CD4-positive, alpha-beta T cell treated with Interleukin-10 for 1 hour (primary cell): ENCODE results near the gene STT3B.

Experiments used
- DNase-seq: peaks from one replicate; pipeline ENCODE4 v3.0.0-alpha.2; 2020

STT3B gene

DNA sequence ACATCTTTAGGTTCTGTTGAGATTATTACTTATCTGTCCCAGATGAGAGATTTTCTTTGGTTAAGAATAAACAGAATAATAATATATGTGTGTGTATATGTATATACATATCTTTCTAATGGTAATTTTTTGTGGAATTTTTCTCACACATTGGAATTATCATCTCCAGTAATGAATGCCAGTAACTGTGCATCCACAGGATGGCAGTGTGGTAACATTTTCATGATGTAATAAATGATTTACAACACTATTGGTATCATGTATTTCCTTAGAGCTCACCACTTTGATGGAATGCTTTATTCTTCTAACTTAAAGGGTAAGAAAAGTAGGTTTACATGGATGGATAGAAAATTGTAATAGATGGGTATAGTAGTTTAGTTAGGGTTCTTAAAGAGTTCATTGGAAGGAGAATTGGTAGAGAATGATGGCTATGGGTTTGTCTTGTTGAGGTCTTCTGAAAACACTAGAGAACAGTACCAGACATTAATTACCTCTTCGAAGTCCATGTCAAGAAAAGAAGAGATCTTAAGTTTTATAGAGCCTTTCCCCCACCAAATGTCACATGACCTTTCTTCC lies 78.1 kb downstream of the STT3B start:
- peak; percentile 23 for DNase-seq

DNA sequence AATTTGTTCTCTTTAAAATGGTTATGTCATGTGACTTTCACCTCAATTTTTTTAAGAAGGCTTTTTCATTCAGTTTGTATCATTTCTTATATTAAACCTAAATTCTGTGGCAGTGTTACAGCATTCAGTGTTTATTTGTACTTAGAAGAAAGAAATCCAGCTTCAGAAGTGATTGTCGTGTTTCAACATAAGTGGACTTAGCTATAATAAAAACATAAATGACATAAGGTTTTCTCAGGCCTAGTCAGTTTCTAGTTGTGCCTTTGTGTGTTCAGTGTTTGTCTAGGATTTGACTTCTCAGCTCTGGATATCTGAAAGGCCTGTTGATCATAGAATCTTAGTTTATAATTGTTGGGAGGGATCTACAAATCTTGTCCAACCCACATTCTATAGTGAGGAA lies 80.5 kb downstream of the STT3B start:
- DNase-seq = no peak

DNA sequence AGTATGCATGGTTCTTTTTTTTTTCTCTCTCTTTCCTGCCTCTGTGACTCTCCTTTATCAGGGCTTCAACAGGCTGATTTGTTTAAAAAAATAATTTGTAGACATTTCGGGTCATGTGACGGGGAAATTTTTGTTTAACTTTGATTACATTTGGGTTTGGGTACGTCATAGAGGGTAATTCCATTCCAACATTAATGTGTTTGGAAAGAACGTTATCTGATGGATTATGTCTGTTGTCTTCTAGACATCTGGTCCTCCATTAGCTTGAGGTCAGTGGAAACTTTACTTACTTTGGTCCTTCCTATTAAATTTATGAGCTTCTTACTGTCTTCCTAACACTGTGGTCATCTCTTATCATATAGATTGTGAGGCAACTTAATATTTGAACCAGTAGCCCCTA lies 80.9 kb downstream of the STT3B start:
- DNase-seq = no peak

DNA sequence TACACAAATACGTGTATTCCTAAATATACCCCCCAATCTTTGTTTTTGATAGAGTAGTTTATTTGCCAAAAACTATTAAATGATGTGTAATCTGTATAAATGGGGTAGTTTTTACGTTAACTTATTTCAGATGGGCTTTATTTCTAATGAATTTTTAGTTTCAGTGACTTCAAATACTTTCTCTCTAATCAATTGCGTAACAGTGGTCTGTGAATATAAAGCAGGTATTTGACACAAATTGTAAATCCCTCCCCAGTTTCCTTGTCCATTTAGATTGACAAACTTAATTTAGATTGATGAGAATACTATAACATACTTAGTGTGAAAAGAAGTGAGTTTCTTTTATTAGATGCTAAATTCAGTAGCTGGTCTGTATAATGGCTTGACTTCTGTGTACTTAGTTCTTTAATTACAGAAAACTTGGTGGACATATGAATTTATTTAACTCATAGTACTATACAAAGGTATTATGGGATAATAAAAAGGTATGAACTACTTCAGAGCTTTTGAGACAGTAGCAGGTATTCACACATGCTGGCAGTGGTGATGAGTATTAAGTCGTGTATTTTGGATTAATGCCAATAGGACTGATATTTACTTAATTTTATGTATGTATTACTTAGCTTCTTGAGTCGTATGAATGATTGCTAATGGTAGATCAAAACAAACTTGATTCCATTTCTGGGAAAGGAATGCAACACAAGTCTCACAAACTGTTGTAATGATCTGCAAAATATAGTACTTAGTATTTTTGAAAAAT lies 81.6 kb downstream of the STT3B start:
- no peak for DNase-seq

DNA sequence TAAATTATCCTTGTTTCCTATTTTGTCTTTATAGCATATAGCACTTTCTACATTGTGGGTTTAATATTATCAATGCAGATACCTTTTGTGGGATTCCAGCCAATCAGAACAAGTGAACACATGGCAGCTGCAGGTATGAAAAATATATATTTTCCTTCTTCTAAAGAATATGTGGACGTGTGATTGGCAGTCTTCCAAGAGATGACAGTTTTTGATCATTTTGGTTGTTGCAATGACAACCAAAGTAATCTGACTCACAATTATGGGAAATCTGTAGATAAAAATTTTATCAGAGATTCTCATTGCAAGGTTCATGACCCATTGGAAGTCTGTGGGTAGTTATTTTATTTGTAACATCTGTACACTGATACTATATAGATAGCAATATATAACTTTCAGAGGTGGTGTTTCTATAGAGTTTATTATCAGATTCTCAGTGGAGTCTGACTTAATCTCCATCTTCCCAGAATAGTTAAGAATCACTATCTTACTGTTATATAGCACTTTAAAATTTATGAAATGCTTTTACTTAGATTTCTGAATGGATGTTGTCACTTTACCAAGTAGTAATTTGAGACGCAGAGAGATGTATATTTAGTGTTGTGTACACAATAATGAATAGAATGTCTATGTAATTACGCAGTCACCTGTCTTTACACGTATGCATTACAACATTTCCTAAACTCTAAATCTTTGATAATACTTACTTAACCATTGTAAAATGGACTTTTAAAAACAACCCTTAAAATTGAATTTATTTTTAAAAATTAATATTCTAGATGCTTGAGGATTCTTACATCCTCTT lies 82.5 kb downstream of the STT3B start:
- DNase-seq = no peak

DNA sequence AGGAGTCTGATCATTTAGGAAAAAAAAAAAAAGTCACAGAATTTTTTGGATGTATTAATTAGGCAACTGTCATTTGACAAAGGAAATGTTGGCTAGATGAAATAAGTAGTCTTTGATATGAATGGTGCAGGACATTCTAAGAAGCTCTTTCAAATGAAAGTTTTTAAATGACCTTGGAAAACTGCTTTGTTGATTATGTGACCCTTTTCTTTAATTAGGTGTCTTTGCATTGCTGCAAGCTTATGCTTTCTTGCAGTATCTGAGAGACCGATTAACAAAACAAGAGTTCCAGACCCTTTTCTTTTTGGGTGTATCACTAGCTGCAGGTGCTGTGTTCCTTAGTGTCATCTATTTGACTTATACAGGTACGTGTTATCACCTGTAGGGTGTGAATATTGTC lies 84.0 kb downstream of the STT3B start:
- no peak for DNase-seq

DNA sequence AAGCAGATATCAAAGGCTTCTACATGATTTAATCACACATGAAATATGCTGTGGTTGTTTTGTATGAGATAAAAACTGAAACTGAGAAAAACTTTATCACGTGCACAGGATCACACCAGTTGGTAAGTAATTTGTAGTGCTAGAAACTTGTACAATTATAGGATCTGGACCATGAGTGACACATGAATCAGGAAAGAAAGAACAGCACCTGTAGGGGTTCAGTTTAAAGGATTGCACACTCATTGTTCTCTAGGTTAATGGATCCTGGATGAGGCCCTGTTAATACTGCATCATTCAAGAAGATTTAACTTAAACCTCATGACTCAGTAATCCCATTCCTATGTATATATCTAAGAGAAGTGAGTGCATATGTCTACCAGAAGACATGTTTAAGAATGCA lies 87.9 kb downstream of the STT3B start:
- DNase-seq = no peak

DNA sequence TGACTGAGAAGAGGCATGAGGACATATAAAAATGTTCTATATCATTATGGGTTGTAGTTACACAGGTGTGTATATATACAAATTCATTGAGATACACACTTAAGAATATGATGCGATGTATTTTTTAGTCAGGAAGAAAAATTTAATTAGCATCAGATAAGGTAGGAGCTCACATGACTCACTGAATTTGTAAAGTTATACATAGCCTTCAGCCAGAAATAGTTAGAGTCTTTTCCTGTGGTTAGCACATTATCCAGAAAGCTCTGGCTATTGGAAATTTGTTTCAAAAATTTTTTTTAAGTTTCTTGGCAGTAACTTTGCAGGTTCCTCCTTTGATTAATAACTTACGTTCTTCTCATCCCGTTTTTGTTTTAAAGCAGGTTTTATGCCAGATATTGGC lies 88.6 kb downstream of the STT3B start:
- no peak for DNase-seq

DNA sequence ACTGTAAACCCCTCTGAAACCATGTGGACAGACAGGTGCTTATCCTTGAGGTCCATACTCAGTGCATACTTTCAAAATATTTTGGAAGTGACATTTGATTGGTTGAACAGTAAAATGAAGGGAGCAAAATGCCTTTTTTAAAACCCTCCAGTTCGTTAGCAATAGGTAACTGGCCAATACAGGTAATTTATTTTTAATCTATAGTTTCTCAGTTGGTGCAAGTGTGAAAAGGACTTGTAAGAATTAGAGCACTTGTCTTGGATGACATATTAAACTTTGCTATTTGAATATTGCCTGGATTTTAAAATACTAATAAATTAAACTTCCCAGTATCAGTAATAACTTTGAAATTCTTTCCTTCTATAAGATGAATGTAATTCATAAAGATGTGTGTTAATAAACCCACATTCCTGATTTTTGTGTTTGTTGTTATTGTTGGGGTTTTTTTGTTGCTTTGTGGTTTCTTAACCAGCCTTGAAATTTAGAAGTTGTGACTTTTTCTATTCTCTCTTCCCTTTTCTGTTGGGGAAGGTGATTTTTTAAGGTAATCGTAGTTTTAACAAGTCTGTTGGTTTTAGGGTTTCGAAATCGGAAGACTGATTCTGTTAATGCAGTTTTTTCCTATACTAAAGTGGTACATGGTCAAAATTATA lies 90.0 kb downstream of the STT3B start:
- no peak for DNase-seq

DNA sequence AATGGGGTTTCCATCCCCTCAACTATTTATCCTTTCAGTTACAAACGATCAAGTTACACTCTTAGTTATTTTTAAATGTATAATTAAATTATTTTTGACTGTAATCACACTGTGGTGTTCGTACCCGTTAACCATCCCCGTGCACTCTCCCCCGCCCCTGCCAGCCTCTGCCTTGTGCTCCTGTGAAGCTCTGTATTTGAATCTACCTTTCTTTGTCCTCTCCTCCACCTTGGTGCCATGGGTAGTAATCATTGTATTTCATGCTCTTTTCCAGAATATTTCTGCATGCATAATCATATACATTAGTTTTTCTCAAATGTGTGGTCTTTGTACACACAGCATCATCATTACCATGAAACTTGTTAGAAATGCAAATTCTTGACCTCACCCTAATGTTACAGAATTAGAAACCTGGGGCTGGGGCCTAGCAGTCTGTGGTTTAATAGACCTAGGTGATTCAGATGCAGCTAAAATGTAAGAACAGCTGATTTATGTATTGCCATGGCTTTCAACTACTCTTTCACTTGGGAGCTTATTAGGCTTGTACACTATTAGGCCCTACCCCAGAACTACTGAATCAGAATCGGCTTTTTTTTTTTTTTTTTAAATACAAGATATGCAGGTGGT lies 91.5 kb downstream of the STT3B start:
- DNase-seq = no peak

DNA sequence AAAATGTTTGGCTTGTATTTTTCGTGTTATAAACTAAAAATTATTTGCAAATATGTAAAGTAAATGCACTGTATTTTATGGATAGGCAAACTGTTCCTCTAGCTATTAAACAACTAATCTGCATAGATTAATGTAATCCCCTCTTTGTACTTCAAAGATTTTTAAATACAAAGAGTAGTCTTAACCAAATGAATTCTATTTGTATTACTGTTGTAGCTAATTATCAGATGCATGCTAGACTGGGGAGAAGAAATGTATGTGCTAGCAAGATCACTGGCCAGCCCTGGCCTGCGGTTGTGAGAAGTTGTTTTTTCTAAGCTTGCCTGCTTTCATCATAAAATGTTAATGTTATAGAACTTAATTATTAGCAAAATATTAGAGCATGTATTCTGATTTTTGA lies 92.6 kb downstream of the STT3B start:
- no peak for DNase-seq

DNA sequence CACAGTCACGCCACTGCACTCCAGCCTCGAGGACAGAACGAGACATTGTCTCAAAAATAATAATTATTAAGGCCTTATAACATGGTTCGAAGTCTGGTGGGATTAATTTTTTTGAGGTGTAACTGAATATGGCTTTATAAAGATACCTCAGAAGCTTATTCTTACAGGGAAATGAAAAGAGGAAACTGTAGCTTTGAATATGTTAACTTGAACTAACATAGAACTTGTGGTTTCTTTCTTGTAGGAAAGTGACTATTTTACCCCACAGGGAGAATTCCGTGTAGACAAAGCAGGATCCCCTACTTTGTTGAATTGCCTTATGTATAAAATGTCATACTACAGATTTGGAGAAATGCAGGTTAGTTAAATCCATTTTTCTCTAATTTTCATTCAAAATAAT lies 96.3 kb downstream of the STT3B start:
- no peak for DNase-seq

DNA sequence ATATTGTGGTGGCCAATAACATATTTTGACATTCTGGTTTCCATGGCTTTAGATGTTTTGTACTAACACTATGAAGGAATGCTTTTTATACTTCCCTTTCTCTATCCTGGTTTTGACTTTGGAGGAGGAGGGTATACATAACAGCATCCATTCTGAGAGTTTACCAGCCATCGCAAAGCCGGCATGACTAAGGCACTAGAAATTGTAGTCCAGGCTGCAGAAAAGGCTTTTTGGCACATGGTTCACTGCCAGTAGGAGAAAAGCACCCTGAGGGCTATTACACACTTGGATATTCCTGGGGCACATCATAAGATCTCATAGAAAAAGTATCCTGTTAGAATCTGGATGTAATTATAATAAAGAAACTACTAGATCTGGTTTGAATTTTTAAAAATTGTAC lies 101.8 kb downstream of the STT3B start:
- no peak for DNase-seq

DNA sequence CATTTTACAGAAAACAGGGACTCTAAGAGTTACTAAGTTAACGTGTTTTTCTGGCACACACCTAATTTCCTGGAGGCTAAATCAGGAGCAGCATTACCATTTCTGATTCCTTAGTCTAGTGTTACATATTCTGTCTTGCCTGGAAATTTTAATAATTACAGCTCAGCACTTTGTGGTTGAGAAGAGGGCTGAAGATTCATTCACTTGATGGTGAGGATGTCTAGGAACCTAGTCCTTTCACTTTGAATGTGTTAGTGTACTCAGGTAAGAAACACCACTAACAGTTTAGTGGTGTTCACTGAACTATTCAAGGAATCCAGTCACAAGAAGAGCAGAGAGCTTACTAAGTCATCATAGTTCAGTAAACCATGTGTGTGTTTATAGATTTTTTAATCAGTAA lies 102.8 kb downstream of the STT3B start:
- peak; percentile 10 for DNase-seq

DNA sequence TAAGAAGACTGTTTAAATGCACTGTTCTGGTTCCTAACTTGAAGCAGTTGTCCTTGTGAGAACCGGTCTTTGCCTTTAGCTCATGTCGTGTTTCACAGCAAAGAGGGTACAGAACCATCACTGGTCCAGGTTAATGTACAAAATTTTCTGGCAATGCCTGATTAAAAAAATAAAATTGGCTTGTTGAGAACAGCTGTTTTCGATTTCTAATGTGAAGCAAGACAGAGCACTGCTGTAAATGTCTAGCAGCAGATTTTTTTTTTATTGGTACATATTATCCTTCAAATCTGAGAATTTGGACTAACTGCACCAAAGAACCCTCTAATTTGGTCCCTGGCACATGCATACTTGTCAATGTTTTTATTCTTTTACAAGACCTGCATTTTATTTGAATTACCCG lies 103.3 kb downstream of the STT3B start:
- no peak for DNase-seq

DNA sequence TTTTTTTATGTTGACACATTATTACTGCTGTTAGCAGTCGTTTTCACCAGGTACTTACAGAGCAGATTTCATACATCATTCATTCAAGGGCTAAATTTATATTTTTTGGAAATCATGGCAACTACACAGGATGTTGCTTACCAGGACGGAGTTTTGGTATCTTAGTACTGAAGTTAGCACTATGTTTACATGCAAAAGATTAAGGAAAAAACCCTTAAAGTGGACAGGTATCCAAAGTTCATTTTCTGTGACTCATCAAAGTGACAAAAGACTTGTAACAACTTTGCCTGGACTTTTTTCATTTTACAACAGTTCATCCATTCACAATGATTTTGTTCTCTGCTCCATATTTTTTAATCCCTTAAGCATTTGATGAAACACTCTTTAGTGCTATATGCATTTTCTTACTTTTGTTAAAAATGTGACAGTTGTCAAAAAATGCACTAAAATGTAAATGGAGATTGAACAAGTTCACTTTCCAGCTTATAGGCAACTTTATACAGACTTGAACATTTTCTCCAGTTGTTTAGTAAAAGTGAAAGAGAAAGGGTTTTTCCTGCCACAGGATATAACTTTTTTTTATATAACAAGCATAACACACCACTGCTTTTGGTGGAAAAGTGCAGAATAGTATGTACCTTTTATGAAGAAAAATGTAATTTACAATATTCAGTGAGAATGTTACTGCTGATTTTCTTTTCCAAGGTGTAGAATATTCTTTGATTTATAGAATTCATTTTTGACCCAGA lies 104.1 kb downstream of the STT3B start:
- DNase-seq = peak; percentile 34

DNA sequence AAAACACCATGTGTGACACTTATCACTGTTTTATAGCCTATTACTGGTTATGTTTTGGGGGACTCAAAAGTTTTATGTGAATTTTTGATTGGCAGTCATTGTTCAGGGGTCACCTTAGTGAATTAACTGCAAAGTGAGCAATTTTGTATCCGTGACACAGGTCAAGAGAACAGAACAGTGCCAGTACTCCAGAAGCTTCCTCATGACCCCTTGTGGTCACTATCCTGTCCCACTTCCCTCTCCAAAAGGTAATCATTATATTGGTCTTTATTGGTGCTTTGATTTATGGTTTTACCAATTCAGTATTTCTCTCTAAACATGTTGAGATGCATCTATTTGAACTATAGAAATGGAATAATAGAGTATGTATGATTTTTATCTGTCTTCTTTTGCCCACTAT lies 107.1 kb downstream of the STT3B start:
- DNase-seq = no peak

DNA sequence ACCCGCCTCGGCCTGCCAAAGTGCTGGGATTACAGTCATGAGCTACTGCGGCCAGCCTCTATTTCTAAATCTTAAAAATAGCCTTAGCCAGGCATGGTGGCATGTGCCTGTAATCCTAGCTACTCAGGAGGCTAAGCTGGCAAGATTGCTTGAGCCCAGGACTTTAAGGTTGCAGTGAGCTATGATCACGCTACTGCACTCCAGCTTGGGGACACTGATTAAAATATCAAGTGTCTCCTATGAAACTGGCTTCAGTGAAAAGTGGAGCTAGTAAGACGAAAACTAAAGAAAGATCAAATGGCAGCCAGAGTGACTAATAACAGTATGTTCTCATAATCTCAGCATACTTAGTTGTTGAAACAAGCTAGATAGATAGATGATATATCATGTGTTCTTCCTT lies 112.5 kb downstream of the STT3B start:
- DNase-seq = no peak

DNA sequence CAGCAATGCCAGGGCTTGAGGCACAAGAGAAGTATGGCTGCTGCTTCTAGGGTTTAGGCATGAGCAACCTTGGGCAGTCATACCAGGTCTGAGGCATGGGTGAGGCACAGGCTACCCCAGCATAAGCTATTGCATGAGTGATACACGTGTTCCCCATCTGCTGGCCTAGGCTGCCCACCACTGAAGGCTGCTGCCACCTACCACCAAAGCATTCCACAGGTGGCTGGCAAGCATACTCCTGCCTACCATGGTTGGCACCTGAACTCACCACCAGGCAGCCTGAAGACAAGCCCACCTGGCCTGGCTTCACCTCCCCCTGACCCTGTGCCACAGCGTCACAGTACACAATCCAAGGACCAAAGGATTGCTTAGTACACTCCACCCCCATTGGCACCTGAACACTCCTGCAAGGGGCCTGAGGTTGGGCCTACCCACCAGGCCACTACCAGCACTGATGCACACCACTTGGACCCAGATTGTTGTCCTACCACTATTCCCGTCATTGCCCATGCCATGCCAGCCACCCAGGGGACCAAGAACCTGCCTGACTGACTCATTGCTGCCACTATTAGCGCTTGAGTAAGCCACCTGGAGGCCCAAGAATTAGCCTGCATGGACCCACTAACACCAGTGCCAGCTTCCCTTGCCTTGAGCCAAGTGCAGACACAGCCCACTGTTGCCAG lies 115.7 kb downstream of the STT3B start:
- no peak for DNase-seq

DNA sequence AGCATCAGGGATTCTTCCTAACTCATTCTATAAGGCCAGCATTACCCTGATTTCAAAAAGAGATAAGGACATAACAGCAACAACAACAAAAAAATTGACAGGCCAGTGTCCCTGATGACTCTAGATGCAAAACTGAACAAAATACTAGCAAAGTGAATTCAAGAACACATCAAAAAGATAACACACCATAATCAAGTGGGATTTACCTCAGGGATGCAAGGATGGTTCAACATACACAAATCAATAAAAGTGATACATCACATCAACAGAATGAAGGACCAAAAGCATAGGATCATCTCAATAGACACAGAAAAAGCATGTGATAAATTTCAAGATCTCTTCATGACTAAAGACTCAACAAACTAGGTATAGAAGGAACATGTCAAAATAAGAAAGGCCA lies 119.6 kb downstream of the STT3B start:
- no peak for DNase-seq

DNA sequence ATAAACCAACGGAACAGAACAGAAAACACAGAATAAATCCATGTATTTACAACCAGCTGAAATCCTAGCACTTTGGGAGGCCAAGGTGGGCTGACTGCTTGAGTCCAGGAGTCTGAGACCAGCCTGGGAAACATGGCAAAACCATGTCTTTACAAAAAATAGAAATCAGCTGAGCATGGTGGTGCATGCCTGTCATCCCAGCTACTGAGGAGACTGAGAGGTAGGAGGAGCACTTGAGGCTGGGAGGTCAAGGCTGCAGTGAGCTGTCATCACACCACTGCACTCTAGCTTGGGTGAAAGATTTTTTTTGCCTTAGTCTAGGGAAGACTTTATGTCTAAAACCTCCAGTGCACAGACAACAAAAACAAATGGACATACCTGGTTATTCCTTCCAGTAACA lies 120.7 kb downstream of the STT3B start:
- no peak for DNase-seq

DNA sequence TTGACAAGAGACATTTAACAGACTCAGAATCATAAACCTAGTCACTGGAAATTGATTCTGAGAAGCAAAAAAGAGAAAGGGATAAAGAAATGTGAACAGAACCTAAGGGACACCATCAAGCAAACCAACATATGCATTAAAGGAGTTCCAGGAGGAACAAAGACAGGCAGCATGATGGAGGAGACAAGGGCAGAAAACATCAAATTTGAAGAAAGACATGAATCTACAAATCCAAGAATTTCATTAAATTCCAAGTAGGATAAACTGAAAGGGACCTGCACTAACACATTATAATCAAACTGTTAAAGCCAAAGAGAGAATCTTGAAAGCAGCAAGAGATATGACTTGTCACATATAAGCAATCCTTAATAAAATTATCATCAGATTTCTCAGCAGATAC lies 122.3 kb downstream of the STT3B start:
- DNase-seq = no peak
